ENCODE data around the gene CEP164. TPM values are rescaled to one million over a fixed set of nuclear protein-coding genes. Genes with fewer than 3 reads are reported as not detected.
"Not testable (repeated sequence)": the region's sequence is repeated elsewhere in the genome, so short reads cannot be mapped to it uniquely, and the experiment has no call there.

The CEP164 gene
- total RNA-seq, 1 donor from 2014 or later, result 21.6 TPM

DNA sequence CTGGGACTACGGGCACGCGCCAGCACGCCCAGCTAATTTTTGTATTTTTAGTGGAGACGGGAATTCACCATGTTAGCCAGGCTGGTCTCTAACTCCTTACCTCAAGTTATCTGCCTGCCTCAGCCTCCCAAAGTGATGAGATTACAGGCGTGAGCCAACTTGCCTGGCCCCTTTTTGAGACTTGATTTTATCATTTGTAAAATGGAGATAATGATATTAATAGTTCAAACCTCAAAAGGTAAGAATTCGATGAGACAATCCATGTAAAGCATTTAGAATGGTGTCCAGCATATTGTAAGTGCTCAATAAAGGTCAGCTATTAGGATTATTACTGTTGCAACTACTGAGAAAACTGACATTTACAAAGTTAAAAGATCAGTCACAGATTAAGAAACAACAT, 8.9 kb upstream of the CEP164 start:
- no peak overlapping the region for H3K4me3 ChIP-seq
- no peaks in the 10 kb centered on the region for H3K9me3 ChIP-seq
- TF ChIP-seq POLR2AphosphoS5 (IDR thresholded peaks at IDR 0.05; ENCODE audit: insufficient read depth in 1 of 2, low read depth in 1 of 2) (no peak), POLR2A (IDR thresholded peaks at IDR 0.05) (no peak)
- TF ChIP-seq, protein P1, sequence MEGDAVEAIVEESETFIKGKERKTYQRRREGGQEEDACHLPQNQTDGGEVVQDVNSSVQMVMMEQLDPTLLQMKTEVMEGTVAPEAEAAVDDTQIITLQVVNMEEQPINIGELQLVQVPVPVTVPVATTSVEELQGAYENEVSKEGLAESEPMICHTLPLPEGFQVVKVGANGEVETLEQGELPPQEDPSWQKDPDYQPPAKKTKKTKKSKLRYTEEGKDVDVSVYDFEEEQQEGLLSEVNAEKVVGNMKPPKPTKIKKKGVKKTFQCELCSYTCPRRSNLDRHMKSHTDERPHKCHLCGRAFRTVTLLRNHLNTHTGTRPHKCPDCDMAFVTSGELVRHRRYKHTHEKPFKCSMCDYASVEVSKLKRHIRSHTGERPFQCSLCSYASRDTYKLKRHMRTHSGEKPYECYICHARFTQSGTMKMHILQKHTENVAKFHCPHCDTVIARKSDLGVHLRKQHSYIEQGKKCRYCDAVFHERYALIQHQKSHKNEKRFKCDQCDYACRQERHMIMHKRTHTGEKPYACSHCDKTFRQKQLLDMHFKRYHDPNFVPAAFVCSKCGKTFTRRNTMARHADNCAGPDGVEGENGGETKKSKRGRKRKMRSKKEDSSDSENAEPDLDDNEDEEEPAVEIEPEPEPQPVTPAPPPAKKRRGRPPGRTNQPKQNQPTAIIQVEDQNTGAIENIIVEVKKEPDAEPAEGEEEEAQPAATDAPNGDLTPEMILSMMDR (IDR thresholded peaks at IDR 0.05), result no peak
- no peaks in the 10 kb centered on the region for H3K36me3 ChIP-seq
- peaks cover 31% of the 10 kb centered on the region for H3K4me1 ChIP-seq
- no peaks in the 10 kb centered on the region for H3K27me3 ChIP-seq
- no peak overlapping the region for H3K27ac ChIP-seq
- intact Hi-C loops (cut with DNase I), result loop anchor here (5.0 kb wide), 1 partner anchor 86 kb away; the partner anchor contains the start of genes PCSK7 and RNF214
- DNase-seq (ENCODE audit: extremely low spot score in 2 of 2), result no peak

GRCh38 chr11:117319214-117319840, 8.3 kb upstream of the CEP164 start:
- Histone ChIP-seq H3K36me3 (no peaks in the 10 kb centered on the region), H3K9me3 (no peaks in the 10 kb centered on the region), H3K27ac (no peak overlapping the region), H3K4me1 (peaks cover 25% of the 10 kb centered on the region), H3K4me3 (no peak overlapping the region), H3K27me3 (no peaks in the 10 kb centered on the region)
- intact Hi-C loops (cut with DNase I), result loop anchor here (5.0 kb wide), 1 partner anchor 87 kb away; the partner anchor contains the start of genes PCSK7 and RNF214
- TF ChIP-seq POLR2AphosphoS5 (IDR thresholded peaks at IDR 0.05; ENCODE audit: insufficient read depth in 1 of 2, low read depth in 1 of 2) (no peak), POLR2A (IDR thresholded peaks at IDR 0.05) (no peak)
- TF ChIP-seq, protein P1 (IDR thresholded peaks at IDR 0.05), result no peak
- no peak for DNase-seq (ENCODE audit: extremely low spot score in 2 of 2)

DNA sequence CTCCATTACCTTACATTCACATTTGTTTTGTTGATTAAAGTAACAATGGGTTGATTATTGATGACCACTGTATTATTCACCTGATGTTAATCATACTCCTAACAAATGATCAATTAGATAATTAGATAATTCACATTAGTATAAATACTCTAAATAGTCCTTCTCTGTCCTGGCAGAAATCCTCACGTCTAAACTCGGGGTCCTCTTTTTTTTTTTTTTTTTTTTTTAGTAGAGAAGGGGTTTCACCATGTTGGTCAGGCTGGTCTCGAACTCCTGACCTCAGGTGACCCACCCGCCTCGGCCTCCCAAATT, 443 bp upstream of the CEP164 start:
- DNase-seq (ENCODE audit: extremely low spot score in 2 of 2); H3K9me3 ChIP-seq; intact Hi-C loops (cut with DNase I); H3K36me3 ChIP-seq; H3K27me3 ChIP-seq: not testable (repeated sequence)
- H3K4me3 ChIP-seq, result peak overlapping the region; percentile 62 to 77
- H3K27ac ChIP-seq, result peak overlapping the region; percentile 80
- peaks cover 11% of the 10 kb centered on the region for H3K4me1 ChIP-seq

GRCh38 chr11:117328375-117329010, 839 bp downstream of the CEP164 start:
- no peaks in the 10 kb centered on the region for H3K9me3 ChIP-seq
- no peak for DNase-seq (ENCODE audit: extremely low spot score in 2 of 2)
- no peaks in the 10 kb centered on the region for H3K27me3 ChIP-seq
- H3K4me3 ChIP-seq, result peak overlapping the region; percentile 62 to 77
- H3K27ac ChIP-seq, result peak overlapping the region; percentile 80
- H3K4me1 ChIP-seq, result peaks cover 11% of the 10 kb centered on the region
- intact Hi-C loops (cut with DNase I), result no loop called here
- no peaks in the 10 kb centered on the region for H3K36me3 ChIP-seq
- TF ChIP-seq POLR2A (IDR thresholded peaks at IDR 0.05) (no peak), POLR2AphosphoS5 (IDR thresholded peaks at IDR 0.05; ENCODE audit: insufficient read depth in 1 of 2, low read depth in 1 of 2) (no peak)
- TF ChIP-seq, protein P1 (IDR thresholded peaks at IDR 0.05), result no peak

DNA sequence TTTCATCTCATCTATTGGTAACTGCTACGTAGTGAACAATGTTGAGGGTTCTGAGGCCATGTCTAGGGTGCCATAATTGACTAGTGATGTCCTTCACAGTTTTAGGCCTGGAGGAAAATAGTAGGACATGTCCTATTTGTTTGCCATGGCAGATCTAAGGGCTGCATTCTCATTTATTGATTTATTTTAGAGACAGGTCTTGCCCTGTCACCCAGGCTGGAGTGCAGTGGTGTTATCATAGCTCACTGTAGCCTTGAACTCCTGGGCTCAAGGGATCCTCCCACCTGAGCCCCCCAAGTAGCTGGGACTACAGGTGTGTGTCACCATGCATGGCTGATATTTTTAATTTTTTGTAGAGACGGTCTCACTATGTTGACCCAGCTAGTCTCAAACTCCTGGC, 5.2 kb downstream of the CEP164 start:
- no peak for DNase-seq (ENCODE audit: extremely low spot score in 2 of 2)
- H3K27me3 ChIP-seq, result no peaks in the 10 kb centered on the region

More for the DNA sequence above, 5.2 kb downstream of the CEP164 start:
- intact Hi-C loops (cut with DNase I), result no loop called here
- Histone ChIP-seq H3K27ac (no peak overlapping the region), H3K4me1 (peaks cover 11% of the 10 kb centered on the region), H3K9me3 (no peaks in the 10 kb centered on the region), H3K4me3 (no peak overlapping the region), H3K36me3 (peaks cover 0 to 5% of the 10 kb centered on the region in 2 donors)
- TF ChIP-seq POLR2A (IDR thresholded peaks at IDR 0.05) (no peak), POLR2AphosphoS5 (IDR thresholded peaks at IDR 0.05; ENCODE audit: insufficient read depth in 1 of 2, low read depth in 1 of 2) (no peak)
- TF ChIP-seq, protein P1 (IDR thresholded peaks at IDR 0.05), result no peak

All from vagina (tissue), 2 donors.